PFSK-1 (cell line): ENCODE results near the gene FLCN.

Experiments
- FOXP2 ChIP-seq: optimal IDR thresholded peaks from 2 replicates; pipeline ENCODE3; 2011; ENCODE audit warnings: borderline replicate concordance, control low read depth, inconsistent platforms; ENCODE audit not compliant: insufficient read depth; ENCODE audit errors: extremely low read length, extremely low read depth
- POLR2AphosphoS5 ChIP-seq: IDR thresholded peaks from 2 replicates; pipeline ENCODE4 v1.6.1; 2012; ENCODE audit warnings: low read depth, mild to moderate bottlenecking, control low read depth, low read length, moderate library complexity
- SIN3A ChIP-seq: IDR thresholded peaks from 2 replicates; pipeline ENCODE4 v1.6.1; 2012; ENCODE audit warnings: mild to moderate bottlenecking, low read length, moderate library complexity, borderline replicate concordance; ENCODE audit not compliant: insufficient read depth
- TAF1 ChIP-seq: IDR thresholded peaks from 2 replicates; pipeline ENCODE4 v1.6.1; 2012; ENCODE audit warnings: low read length, control low read depth, borderline replicate concordance; ENCODE audit not compliant: insufficient read depth
- TF ChIP-seq, protein P1 (sequence below), 2 experiments: IDR thresholded peaks; 2 replicates each; pipeline versions ENCODE4 v1.6.1 to v1.8.0; 2011 to 2012; ENCODE audit warnings: low read depth in 2 of 2, low read length in 2 of 2, control low read depth in 1 of 2, inconsistent platforms in 1 of 2, mild to moderate bottlenecking in 1 of 2, moderate library complexity in 1 of 2; ENCODE audit not compliant: insufficient read depth in 1 of 2

Gene FLCN

DNA sequence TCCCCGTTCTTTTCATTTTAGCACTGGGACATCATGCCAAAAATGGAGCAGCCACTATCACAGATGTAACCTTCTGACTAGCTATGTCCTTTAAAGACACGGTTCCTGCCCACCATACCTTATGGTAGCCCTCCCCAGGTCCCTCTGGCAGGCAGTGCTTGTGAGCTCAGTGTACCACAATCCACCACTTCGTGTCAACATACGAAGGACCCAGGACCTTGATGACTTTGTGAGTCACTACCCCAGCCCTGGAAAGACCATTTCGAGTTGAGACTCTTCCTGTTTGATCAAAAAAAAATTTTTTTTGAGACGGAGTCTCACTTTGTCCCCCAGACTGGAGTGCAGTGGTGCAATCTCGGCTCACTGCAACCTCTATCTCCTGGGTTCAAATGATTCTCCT is 21.0 kb upstream of the FLCN start:
- TF ChIP-seq, protein P1, sequence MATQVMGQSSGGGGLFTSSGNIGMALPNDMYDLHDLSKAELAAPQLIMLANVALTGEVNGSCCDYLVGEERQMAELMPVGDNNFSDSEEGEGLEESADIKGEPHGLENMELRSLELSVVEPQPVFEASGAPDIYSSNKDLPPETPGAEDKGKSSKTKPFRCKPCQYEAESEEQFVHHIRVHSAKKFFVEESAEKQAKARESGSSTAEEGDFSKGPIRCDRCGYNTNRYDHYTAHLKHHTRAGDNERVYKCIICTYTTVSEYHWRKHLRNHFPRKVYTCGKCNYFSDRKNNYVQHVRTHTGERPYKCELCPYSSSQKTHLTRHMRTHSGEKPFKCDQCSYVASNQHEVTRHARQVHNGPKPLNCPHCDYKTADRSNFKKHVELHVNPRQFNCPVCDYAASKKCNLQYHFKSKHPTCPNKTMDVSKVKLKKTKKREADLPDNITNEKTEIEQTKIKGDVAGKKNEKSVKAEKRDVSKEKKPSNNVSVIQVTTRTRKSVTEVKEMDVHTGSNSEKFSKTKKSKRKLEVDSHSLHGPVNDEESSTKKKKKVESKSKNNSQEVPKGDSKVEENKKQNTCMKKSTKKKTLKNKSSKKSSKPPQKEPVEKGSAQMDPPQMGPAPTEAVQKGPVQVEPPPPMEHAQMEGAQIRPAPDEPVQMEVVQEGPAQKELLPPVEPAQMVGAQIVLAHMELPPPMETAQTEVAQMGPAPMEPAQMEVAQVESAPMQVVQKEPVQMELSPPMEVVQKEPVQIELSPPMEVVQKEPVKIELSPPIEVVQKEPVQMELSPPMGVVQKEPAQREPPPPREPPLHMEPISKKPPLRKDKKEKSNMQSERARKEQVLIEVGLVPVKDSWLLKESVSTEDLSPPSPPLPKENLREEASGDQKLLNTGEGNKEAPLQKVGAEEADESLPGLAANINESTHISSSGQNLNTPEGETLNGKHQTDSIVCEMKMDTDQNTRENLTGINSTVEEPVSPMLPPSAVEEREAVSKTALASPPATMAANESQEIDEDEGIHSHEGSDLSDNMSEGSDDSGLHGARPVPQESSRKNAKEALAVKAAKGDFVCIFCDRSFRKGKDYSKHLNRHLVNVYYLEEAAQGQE (IDR thresholded peaks at IDR 0.05; ENCODE audit: insufficient read depth in 1 of 2, low read depth in 2 of 2, low read length in 2 of 2): no peak
- no peak for TF ChIP-seq POLR2AphosphoS5
- no peak for TF ChIP-seq FOXP2
- TF ChIP-seq SIN3A: no peak
- TF ChIP-seq TAF1: no peak

DNA sequence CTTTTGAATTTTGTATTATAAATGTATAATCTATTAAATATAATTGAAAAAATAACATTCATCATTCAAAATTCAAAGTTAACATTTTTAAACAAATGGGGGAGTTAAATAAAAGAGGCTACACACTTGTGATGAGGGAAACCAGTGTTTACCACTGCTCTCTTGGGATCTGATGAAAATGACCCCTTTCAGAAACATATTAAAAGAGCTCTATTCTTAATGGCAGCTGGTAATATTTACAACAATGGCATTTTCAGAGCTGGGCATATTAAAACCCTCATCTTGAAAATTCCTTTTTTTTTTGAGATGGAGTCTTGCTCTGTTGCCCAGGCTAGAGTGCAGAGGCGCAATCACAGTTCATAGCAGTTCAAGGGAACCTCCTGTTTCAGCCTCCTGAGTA is 19.3 kb upstream of the FLCN start:
- TF ChIP-seq SIN3A (no peak), POLR2AphosphoS5 (no peak), FOXP2 (no peak), TAF1 (no peak)
- TF ChIP-seq, protein P1 (IDR thresholded peaks at IDR 0.05; ENCODE audit: insufficient read depth in 1 of 2, low read depth in 2 of 2, low read length in 2 of 2): no peak

DNA sequence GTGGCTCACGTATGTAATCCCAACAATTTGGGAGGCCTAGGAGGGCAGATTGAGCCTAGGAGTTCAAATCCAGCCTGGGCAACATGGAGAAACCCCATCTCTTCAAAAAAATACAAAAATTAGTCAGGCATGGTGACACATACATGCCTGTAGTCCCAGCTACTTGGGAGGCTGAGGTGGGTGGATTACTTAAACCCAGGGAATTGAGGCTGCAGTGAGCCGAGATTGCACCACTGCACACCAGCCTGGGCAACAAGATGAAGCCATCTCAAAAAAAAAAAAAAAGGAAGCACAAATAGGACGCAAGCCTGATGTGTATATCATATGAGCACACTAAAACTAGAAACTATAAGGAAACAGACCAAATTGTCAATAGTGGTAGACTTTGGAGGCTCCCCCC is 17.1 kb upstream of the FLCN start:
- no peak for TF ChIP-seq SIN3A
- no peak for TF ChIP-seq TAF1
- TF ChIP-seq, protein P1 (IDR thresholded peaks at IDR 0.05; ENCODE audit: insufficient read depth in 1 of 2, low read depth in 2 of 2, low read length in 2 of 2): no peak
- TF ChIP-seq FOXP2: no peak

DNA sequence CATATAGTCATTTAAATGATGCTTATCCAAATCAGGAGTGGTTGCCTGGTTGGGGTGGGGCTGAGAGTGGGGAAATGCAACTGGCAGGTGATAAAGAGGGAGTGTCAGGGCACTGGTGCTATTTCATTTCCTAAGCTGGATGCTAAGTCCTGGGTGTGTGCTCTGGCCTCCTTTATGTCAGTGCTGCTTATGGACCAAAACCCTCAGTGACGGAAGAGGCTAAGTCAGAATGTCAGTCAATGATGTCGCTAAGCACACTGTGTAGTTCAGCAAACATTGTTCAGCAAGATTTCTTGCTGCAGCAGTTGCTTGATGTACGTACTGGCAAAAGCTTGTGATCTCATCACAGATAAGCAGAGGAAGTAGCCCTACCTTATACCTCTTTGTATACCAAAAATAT is 16.4 kb upstream of the FLCN start:
- TF ChIP-seq, protein P1 (IDR thresholded peaks at IDR 0.05; ENCODE audit: insufficient read depth in 1 of 2, low read depth in 2 of 2, low read length in 2 of 2): no peak
- TF ChIP-seq TAF1: no peak
- no peak for TF ChIP-seq FOXP2
- no peak for TF ChIP-seq SIN3A

DNA sequence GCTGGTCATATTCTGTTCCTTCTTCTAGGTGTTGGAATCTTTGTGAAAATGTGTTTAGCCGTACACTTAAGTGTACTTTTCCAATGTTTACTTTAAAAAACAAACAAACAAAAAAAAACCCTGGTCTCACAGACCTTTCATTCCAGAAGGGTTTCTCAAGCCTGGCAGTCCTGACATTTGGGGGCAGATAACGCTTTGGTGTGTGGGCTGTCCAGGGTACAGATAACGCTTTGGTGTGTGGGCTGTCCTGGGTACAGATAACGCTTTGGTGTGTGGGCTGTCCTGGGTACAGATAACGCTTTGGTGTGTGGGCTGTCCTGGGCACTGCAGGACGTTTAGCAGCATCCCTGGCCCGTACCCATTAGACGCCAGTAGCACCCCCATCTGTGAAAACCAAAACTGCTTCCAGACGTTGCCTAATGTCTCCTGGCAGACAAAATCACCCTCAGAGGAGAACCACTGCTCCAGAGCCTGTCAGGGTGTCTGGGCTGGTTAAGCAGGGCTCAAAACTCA is 15.2 kb upstream of the FLCN start:
- TF ChIP-seq FOXP2: no peak
- TF ChIP-seq POLR2AphosphoS5: no peak
- no peak for TF ChIP-seq TAF1
- no peak for TF ChIP-seq SIN3A
- TF ChIP-seq, protein P1 (IDR thresholded peaks at IDR 0.05; ENCODE audit: insufficient read depth in 1 of 2, low read depth in 2 of 2, low read length in 2 of 2): no peak
